DND-41 (cell line): Measurements from ENCODE around the gene MARCKSL1.

Source experiments
- ATAC-seq: fragments of 200-7000 bp; cut with Tn5 transposase; 3 replicates; pipeline ENCODE4 v1.9.1; 2021; ENCODE audit warnings: low read depth; ENCODE audit not compliant: insufficient read depth
- DNase-seq: peaks from one replicate; pipeline ENCODE4 v3.0.0-alpha.2; 2020
- H2AFZ ChIP-seq: 2 replicates; pipeline ENCODE4 v1.6.0; 2012; ENCODE audit warnings: low read depth, low read length
- H3K27ac ChIP-seq: 2 replicates; pipeline ENCODE4 v1.5.1; 2012; ENCODE audit warnings: low read length, inconsistent platforms
- H3K27me3 ChIP-seq: fragments of 200-600 bp; sonication (generic); 2 replicates; pipeline ENCODE4 v1.6.0; 2012; ENCODE audit warnings: low read length, mild to moderate bottlenecking, inconsistent platforms; ENCODE audit not compliant: insufficient read depth, poor library complexity
- H3K36me3 ChIP-seq: 2 replicates; pipeline ENCODE4 v1.5.1; 2012; ENCODE audit warnings: low read length, inconsistent platforms; ENCODE audit not compliant: insufficient read depth
- H3K4me1 ChIP-seq: 2 replicates; pipeline ENCODE4 v1.5.1; 2012; ENCODE audit warnings: mild to moderate bottlenecking, low read length; ENCODE audit not compliant: insufficient read depth
- H3K4me2 ChIP-seq: 2 replicates; pipeline ENCODE4 v1.6.0; 2012; ENCODE audit warnings: mild to moderate bottlenecking, moderate library complexity, low read length, inconsistent platforms; ENCODE audit not compliant: insufficient read depth
- H3K4me3 ChIP-seq, 2 experiments: fragments of 200-600 bp in 1 of 2; shearing (Covaris generic) in 1 of 2; 2 replicates each; pipeline ENCODE4 v1.5.1; 2012 to 2016; ENCODE audit warnings: inconsistent platforms in 2 of 2, low read length in 2 of 2, mild to moderate bottlenecking in 2 of 2, low read depth in 1 of 2, moderate library complexity in 1 of 2
- H3K79me2 ChIP-seq: 2 replicates; pipeline ENCODE4 v1.6.0; 2012; ENCODE audit warnings: low read length, inconsistent platforms; ENCODE audit not compliant: insufficient read depth
- H3K9ac ChIP-seq: 2 replicates; pipeline ENCODE4 v1.6.0; 2012; ENCODE audit warnings: low read depth, mild to moderate bottlenecking, inconsistent platforms, low read length, moderate library complexity
- H3K9me3 ChIP-seq: 2 replicates; pipeline ENCODE4 v1.5.1; 2012; ENCODE audit warnings: low read length, moderate library complexity, mild to moderate bottlenecking, inconsistent platforms; ENCODE audit not compliant: insufficient read depth, severe bottlenecking
- H4K20me1 ChIP-seq: 2 replicates; pipeline ENCODE4 v1.6.0; 2012; ENCODE audit warnings: low read length; ENCODE audit not compliant: insufficient read depth
- EZH2 ChIP-seq: IDR thresholded peaks from 3 replicates; pipeline ENCODE4 v1.6.1; 2012; ENCODE audit warnings: borderline replicate concordance, low read depth, mild to moderate bottlenecking, moderate library complexity, low read length, inconsistent platforms; ENCODE audit not compliant: severe bottlenecking
- TF ChIP-seq, protein P1 (sequence below): IDR thresholded peaks from 2 replicates; pipeline ENCODE4 v1.5.1; 2012; ENCODE audit warnings: borderline replicate concordance, low read length, moderate library complexity, mild to moderate bottlenecking; ENCODE audit not compliant: poor library complexity, severe bottlenecking; ENCODE audit errors: extremely low read depth

The MARCKSL1 gene

GRCh38 chr1:32367912-32368635 lies 32.0 kb upstream of the MARCKSL1 start:
- no peak overlapping the region for H3K9ac ChIP-seq
- peaks cover 70% of the 10 kb centered on the region for H3K36me3 ChIP-seq
- no peak overlapping the region for H3K4me3 ChIP-seq
- H3K4me1 ChIP-seq = peaks cover 12% of the 10 kb centered on the region
- H3K79me2 ChIP-seq = no peaks in the 10 kb centered on the region
- ATAC-seq (no peak), DNase-seq (no peak)
- no peak overlapping the region for H3K27ac ChIP-seq
- no peaks in the 10 kb centered on the region for H3K9me3 ChIP-seq
- 0 out of 2 replicates have a peak, but pooled peaks cover 4% of the 10 kb centered on the region for H4K20me1 ChIP-seq
- TF ChIP-seq, protein P1, sequence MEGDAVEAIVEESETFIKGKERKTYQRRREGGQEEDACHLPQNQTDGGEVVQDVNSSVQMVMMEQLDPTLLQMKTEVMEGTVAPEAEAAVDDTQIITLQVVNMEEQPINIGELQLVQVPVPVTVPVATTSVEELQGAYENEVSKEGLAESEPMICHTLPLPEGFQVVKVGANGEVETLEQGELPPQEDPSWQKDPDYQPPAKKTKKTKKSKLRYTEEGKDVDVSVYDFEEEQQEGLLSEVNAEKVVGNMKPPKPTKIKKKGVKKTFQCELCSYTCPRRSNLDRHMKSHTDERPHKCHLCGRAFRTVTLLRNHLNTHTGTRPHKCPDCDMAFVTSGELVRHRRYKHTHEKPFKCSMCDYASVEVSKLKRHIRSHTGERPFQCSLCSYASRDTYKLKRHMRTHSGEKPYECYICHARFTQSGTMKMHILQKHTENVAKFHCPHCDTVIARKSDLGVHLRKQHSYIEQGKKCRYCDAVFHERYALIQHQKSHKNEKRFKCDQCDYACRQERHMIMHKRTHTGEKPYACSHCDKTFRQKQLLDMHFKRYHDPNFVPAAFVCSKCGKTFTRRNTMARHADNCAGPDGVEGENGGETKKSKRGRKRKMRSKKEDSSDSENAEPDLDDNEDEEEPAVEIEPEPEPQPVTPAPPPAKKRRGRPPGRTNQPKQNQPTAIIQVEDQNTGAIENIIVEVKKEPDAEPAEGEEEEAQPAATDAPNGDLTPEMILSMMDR = no peak
- TF ChIP-seq EZH2 = no peak
- no peak overlapping the region for H2AFZ ChIP-seq
- H3K4me2 ChIP-seq = no peak overlapping the region
- no peaks in the 10 kb centered on the region for H3K27me3 ChIP-seq

DNA sequence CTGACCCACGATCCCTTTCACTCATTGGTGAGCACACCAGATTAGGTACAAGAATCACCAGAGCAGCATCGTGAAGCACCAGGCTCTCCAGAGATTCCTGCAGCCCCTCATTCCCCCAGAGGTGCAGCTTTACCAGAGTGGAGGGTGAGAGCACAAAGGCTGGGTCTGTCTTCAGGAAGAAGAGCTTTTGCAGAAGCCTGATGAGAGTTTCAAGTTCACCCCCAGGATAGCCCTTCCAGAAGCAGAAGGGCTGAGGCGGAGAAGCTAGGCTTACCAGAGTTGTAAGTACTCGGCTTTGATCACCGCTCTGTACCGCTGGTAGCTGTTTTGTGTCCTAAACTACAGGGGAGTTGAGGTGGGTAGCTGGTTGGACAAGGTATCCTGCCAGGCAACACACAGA lies 29.4 kb upstream of the MARCKSL1 start:
- Histone ChIP-seq H3K27ac (no peak overlapping the region), H3K4me2 (no peak overlapping the region)

DNA sequence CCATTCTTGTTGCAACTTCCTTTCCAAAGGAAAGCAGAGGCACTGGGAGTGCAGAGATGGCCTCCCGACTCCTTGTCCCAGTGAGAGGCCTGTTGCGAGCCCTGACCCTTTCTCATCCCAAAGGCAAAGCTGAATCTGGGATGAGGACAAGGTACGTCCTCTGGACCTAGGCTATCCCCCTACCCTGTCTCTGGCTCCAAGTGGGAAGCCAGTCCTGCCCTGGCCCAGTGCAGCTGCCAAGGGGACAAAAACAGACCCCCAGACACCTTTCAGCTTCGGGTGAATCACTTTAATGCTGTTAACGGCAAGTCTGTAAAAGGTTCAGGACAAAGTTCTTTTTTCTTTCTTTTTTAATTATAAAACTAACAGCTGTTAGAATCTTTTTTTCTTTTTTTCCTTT lies 28.8 kb upstream of the MARCKSL1 start:
- H3K79me2 ChIP-seq = no peaks in the 10 kb centered on the region
- no peak for ATAC-seq
- DNase-seq = no peak
- H3K27me3 ChIP-seq = no peaks in the 10 kb centered on the region
- H3K27ac ChIP-seq = no peak overlapping the region
- H3K4me2 ChIP-seq = no peak overlapping the region
- H3K4me3 ChIP-seq = no peak overlapping the region
- no peak overlapping the region for H3K9ac ChIP-seq
- H3K4me1 ChIP-seq = no peaks in the 10 kb centered on the region
- H3K36me3 ChIP-seq = peaks cover 70% of the 10 kb centered on the region
- no peaks in the 10 kb centered on the region for H3K9me3 ChIP-seq
- H4K20me1 ChIP-seq = peaks cover 4% of the 10 kb centered on the region; the same call in 1 of the 2 replicates
- H2AFZ ChIP-seq = no peak overlapping the region
- TF ChIP-seq, protein P1 = no peak
- no peak for TF ChIP-seq EZH2

More for the DNA sequence above, 29.4 kb upstream of the MARCKSL1 start:
- TF ChIP-seq EZH2 = no peak
- TF ChIP-seq, protein P1 = no peak
- H3K4me1 ChIP-seq = no peaks in the 10 kb centered on the region
- H3K9me3 ChIP-seq = no peaks in the 10 kb centered on the region
- no peak for ATAC-seq
- peaks cover 4% of the 10 kb centered on the region; the same call in 1 of the 2 replicates for H4K20me1 ChIP-seq
- peaks cover 70% of the 10 kb centered on the region for H3K36me3 ChIP-seq
- H3K79me2 ChIP-seq = no peaks in the 10 kb centered on the region
- H3K9ac ChIP-seq = no peak overlapping the region
- no peak overlapping the region for H2AFZ ChIP-seq
- no peak overlapping the region for H3K4me3 ChIP-seq
- H3K27me3 ChIP-seq = no peaks in the 10 kb centered on the region
- DNase-seq = no peak
